ENCODE measurements around the gene MAP2. TPM values are rescaled to one million over a fixed set of nuclear protein-coding genes. Genes with fewer than 3 reads are reported as not detected.

Gene MAP2
- total RNA-seq (2022; extraction: Qiagen RNA extraction) = 1.1 to 2.4 TPM (median 1.2 TPM) in 5 replicates

GRCh38 chr2:209423562-209424198, at the start of gene MAP2:
TSS of gene MAP2 (plus strand) at chr2:209424047. CDS start at chr2:209653171, 229,124 bp downstream.

GRCh38 chr2:209771474-209772289, 347.8 kb downstream of the MAP2 start, which contains the start of gene UNC80:
TSS of gene UNC80 (plus strand) at chr2:209771832. CDS start at chr2:209772073, 241 bp downstream.

